BE2C (cell line): ENCODE results near the gene ZDHHC16.
"Not testable (repeated sequence)": the region's sequence is repeated elsewhere in the genome, so short reads cannot be mapped to it uniquely, and the experiment has no call there.

Experiments
- DNase-seq: peaks from one replicate; pipeline ENCODE4 v3.0.0-alpha.2; 2020
- H3K27me3 ChIP-seq: fragments of 250-450 bp; sonication (Bioruptor Pico); 2 replicates; pipeline ENCODE4 v1.5.1; 2020; ENCODE audit warnings: mild to moderate bottlenecking
- H3K36me3 ChIP-seq: fragments of 250-450 bp; sonication (Bioruptor Pico); 2 replicates; pipeline ENCODE4 v1.5.1; 2020; ENCODE audit warnings: mild to moderate bottlenecking
- H3K4me1 ChIP-seq: fragments of 250-450 bp; sonication (Bioruptor Pico); 2 replicates; pipeline ENCODE4 v1.5.1; 2020
- H3K4me3 ChIP-seq: 2 replicates; pipeline ENCODE4 v1.5.1; 2011; ENCODE audit warnings: low read depth, low read length
- H3K9me3 ChIP-seq: fragments of 250-450 bp; sonication (Bioruptor Pico); 2 replicates; pipeline ENCODE4 v1.5.1; 2020
- CTCF ChIP-seq: IDR thresholded peaks from 2 replicates; pipeline ENCODE4 v1.5.1; 2012; ENCODE audit warnings: mild to moderate bottlenecking, low read depth, low read length

The ZDHHC16 gene

GRCh38 chr10:97465982-97466381, 20.0 kb downstream of the ZDHHC16 start:
- no peak for TF ChIP-seq CTCF
- Histone ChIP-seq H3K9me3 (no peaks in the 10 kb centered on the region), H3K36me3 (peaks cover 61% of the 10 kb centered on the region), H3K4me1 (no peaks in the 10 kb centered on the region), H3K27me3 (no peaks in the 10 kb centered on the region; the same call in 1 of the 2 replicates), H3K4me3 (no peak overlapping the region)
- no peak for DNase-seq

- no peak for TF ChIP-seq CTCF
- no peak for DNase-seq
- Histone ChIP-seq H3K4me1 (no peaks in the 10 kb centered on the region), H3K36me3 (peaks cover 54% of the 10 kb centered on the region), H3K27me3 (no peaks in the 10 kb centered on the region), H3K4me3 (no peak overlapping the region), H3K9me3 (no peaks in the 10 kb centered on the region)
These were observed 20.8 kb downstream of the ZDHHC16 start for GRCh38 chr10:97466755-97467154.

GRCh38 chr10:97468162-97468561, 22.2 kb downstream of the ZDHHC16 start:
- H3K36me3 ChIP-seq: peaks cover 44% of the 10 kb centered on the region

GRCh38 chr10:97468781-97469180, 22.8 kb downstream of the ZDHHC16 start:
- not testable (repeated sequence) for H3K9me3 ChIP-seq, H3K4me1 ChIP-seq, H3K27me3 ChIP-seq, H3K4me3 ChIP-seq, DNase-seq
- H3K36me3 ChIP-seq: peaks cover 43% of the 10 kb centered on the region

More at GRCh38 chr10:97468162-97468561, 22.2 kb downstream of the ZDHHC16 start:
- no peak for DNase-seq
- no peaks in the 10 kb centered on the region for H3K27me3 ChIP-seq
- no peaks in the 10 kb centered on the region for H3K9me3 ChIP-seq
- no peak for TF ChIP-seq CTCF
- H3K4me1 ChIP-seq: no peaks in the 10 kb centered on the region
- no peak overlapping the region for H3K4me3 ChIP-seq

DNA sequence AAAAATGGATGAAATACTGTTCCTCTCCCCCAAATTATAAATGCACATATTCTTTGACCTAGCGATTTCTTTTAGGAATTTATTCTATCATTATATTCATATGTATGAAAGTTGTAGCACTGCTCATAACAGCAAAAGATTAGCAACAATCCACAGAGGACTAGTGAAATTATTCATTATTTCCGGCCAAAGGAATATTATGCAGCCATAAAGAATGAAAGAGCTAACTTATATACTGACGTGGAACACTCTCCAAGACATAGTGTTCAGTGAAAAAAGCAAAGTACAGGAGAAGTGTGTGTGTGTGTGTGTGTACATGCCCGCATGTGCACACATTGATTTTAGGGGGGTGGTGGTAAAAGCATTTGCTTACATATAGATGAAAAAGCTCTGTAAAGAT, 28.9 kb downstream of the ZDHHC16 start:
- peaks cover 70% of the 10 kb centered on the region for H3K36me3 ChIP-seq
- H3K9me3 ChIP-seq: no peaks in the 10 kb centered on the region
- no peak for DNase-seq
- H3K4me3 ChIP-seq: no peak overlapping the region
- no peaks in the 10 kb centered on the region for H3K4me1 ChIP-seq
- H3K27me3 ChIP-seq: no peaks in the 10 kb centered on the region
- no peak for TF ChIP-seq CTCF

DNA sequence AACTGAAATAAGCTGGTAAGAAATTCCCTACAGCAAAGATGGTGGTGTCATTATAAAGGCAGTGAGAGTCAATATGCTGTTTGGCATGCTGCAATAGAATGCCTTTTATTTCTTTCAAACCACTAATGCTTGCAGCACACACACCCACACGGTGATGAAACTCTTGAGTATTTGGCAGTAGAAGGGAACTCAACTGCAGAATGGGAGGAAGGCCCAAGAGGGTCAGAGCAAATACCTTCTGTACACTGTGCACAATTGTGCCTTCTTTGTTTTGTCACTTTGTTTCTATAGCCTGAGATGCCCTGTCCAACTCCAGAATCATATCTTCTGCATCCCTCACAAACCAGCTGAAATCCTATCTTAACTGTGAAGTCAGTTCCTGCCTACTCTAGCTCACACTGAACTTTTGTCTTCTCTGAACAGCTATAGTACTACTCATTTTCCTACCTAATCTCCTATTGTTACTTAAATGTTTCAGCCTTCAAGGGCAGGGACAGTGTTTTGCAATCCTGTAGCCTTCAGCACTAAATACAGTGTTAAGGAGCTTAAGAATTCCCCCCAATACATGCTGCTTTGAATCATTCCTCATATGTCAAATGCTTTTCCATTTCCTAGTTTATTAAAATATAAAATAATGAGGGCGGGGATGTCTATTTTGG, 30.1 kb downstream of the ZDHHC16 start:
- peaks cover 72% of the 10 kb centered on the region for H3K36me3 ChIP-seq
- no peak for TF ChIP-seq CTCF
- DNase-seq: no peak

GRCh38 chr10:97479410-97479809, 33.4 kb downstream of the ZDHHC16 start:
- DNase-seq, H3K4me1 ChIP-seq, H3K27me3 ChIP-seq, H3K9me3 ChIP-seq, H3K4me3 ChIP-seq: not testable (repeated sequence)
- peaks cover 73% of the 10 kb centered on the region for H3K36me3 ChIP-seq

More for the DNA sequence above, 30.1 kb downstream of the ZDHHC16 start:
- Histone ChIP-seq H3K4me3 (no peak overlapping the region), H3K9me3 (no peaks in the 10 kb centered on the region), H3K4me1 (no peaks in the 10 kb centered on the region), H3K27me3 (no peaks in the 10 kb centered on the region)
